HG03575 (cell line): ENCODE measurements around the gene FES.

ENCODE experiments used
- ATAC-seq: cut with Tn5 transposase; IDR thresholded peaks from one replicate; pipeline ENCODE4 v1.9.1; 2021; ENCODE audit not compliant: unreplicated experiment, insufficient number of reproducible peaks, low FRiP score; ENCODE audit errors: extremely low read depth

Gene FES

GRCh38 chr15:90934256-90934948, 50.1 kb downstream of the FES start:
- no peak for ATAC-seq

GRCh38 chr15:90934949-90935751, 50.8 kb downstream of the FES start, which contains the start of gene UNC45A:
TSS of gene UNC45A (plus strand) at chr15:90935285. CDS start at chr15:90935325, 40 bp downstream.
- ATAC-seq, result no peak

GRCh38 chr15:90936823-90937222, 52.5 kb downstream of the FES start:
- no peak for ATAC-seq

- ATAC-seq, result no peak
Observed at GRCh38 chr15:90938261-90938660, 54.0 kb downstream of the FES start.

- ATAC-seq, result no peak
Observed at GRCh38 chr15:90939756-90940155, 55.5 kb downstream of the FES start.

- ATAC-seq, result no peak
Observed at GRCh38 chr15:90941038-90941437, 56.7 kb downstream of the FES start.

GRCh38 chr15:90942354-90943120, 58.2 kb downstream of the FES start:
- no peak for ATAC-seq

GRCh38 chr15:90945091-90945490, 60.8 kb downstream of the FES start:
- no peak for ATAC-seq
